NCI-H1436 (cell line): ENCODE data around the gene VLDLR.

Experiments
- DNase-seq: peaks from one replicate; lab custom pipeline; 2025; lab: John Stamatoyannopoulos, UW

VLDLR gene

DNA sequence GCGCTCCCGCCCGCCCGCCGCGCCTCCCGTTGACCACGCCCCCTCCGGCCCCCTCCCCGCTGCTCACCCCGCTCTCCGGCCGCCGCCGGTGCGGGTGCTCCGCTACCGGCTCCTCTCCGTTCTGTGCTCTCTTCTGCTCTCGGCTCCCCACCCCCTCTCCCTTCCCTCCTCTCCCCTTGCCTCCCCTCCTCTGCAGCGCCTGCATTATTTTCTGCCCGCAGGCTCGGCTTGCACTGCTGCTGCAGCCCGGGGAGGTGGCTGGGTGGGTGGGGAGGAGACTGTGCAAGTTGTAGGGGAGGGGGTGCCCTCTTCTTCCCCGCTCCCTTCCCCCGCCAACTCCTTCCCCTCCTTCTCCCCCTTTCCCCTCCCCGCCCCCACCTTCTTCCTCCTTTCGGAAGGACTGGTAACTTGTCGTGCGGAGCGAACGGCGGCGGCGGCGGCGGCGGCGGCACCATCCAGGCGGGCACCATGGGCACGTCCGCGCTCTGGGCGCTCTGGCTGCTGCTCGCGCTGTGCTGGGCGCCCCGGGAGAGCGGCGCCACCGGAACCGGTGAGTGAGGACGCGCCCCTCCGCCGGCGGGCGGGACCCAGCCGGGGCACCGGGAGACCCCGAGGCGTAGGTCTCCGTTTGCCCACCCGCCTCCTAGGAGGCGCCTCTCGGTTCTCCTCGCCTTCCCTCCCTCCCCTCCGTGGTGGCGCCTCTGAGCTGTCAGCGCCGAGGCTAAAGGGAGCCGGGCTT is at the start of gene VLDLR:
TSS of gene VLDLR (plus strand) at position 66 of the 739 bp plus-strand sequence. CDS start at position 469, 403 bp downstream.
- DNase-seq, result peak; percentile 77

DNA sequence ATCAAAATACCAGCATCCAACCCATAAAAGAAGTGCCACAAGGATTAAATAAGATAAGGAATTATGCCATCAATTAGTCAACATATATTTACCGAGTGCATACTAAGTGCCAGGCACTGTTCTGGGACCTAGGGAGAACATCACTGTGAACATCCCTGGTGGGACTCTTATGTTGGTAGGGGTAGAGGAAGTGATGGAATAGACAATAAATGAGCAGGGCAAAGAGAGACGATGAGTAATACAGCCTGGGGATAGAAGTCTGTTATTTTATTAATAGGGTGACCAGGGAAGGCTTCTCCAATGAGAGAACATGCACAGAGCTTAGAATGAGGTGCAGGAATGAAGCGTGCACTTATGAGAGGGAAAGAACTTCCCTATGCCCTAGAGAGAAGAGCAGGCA is 47.4 kb upstream of the VLDLR start:
- no peak for DNase-seq

DNA sequence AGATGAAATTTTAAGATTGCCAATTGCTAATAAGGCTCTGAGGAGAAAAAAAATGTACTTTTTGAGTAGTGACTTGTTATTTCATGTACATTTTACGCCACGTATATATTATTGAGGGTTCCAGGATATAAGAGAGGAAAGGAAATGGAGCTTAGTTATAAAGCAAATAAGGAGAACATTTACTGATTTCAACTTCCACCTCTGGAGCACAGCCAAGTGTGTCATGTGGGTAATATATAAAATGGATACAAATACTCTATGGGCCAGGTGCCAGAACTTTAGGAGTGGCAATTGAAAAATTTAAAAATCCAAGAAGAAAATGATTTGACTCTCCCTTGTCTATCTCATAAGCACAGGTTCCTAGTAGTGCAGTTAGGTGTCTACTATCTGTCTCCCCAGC is 45.0 kb upstream of the VLDLR start:
- DNase-seq, result peak; percentile 33

DNA sequence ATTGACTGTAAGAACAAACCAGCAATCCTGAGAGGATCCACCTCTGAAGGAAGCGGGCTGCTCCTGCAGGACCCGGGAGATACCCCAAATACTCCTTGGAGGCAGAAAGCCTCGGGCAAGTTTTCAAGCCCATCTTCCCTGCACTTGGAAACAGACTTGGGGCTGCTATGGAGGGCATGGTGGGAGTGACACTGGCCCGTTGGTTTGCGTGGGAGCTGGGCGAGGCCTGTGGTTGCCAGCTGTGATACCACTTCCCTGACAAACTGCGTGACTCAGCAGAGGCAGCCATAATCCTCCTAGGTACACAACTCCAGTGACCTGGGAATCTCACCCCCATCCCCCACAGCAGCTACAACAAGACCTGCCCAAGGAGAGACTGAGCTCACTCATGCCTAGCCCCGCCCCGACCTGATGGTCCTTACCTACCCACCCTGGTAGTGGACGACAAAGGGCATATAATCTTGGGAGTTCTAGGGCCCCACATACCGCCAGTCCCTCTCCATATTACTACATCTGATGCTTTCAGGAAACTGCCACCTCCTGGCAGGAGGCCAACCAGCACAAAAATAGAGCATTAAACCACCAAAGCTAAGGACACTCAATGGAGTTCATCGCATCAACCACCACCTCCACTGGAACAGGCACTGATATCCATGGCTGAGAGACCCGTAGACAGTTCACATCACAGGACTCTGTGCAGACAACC is 38.1 kb upstream of the VLDLR start:
- no peak for DNase-seq

DNA sequence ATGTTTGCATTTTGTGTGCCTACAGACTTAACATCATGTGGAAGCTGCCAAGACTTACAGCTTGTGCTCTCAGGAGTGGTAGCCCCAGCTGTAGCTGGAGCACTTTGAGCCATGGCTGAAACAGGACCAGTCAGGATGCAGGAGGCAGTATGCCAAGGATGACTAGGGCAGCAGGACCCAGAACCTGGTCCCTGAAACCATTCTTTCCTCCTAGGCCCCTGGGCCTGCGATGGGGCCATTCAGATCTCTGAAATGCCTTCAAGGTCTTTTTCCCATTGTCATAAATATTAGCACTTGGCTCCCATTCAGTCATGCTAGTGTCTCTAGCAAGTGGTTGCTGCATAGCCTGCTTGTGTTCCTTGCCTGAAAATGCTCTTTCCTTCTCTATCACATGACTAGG is 29.6 kb upstream of the VLDLR start:
- DNase-seq, result no peak

DNA sequence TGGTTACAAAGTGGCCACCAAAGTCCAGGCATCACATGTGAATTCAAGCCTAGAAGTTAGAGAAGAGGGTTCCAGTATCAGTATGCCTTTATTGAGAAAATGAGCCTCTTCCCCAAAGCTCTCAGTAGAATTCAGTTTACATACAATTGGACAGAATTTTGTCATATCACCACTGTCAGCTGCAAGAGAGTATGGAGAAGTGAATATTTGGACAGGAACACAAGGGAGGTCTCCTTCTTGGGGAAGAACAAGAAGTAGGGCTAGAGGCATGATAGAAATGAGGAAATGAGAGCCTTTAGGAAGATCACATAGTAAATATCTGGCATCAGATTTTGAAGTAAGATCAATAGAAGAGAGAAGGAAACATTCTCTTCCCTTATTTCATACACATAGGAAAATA is 27.8 kb upstream of the VLDLR start:
- no peak for DNase-seq

DNA sequence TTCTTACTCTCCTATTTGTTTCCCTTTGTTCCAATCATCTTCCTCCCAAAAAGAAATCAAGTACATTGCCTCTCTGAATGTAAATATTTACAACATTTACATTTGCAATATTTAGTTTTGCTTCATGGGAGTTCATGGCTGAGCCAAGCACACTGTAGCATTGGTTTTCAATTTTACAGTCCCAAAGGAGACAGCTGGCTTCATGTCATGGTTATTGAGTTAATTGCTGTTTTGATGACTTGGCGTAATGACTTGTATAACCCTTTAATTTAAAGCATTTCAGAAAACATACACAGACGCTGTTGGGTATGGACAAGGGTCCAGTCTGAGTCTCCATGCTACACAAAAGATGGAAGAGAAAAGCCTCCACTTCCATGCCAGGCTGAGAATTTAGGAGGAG is 25.6 kb upstream of the VLDLR start:
- DNase-seq, result peak; percentile 15

DNA sequence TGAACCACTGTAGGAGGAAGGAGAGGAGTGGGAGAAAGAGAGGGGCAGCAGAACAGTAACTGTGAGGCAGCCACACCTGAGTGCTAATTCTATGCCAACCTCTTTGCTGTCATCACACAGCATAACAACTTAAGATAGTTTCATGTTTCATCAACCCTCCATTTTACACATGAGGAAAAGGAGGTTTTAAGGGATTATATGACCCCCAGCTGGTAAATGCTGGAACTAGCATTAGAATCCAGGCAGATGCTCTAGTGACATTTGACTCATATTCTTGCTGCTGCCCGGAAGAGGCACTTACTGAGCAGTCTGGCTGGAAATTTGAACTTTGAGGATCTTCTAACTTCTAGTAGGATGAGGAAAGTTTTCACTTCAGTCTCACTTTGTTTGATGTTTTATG is 24.1 kb upstream of the VLDLR start:
- DNase-seq, result no peak

DNA sequence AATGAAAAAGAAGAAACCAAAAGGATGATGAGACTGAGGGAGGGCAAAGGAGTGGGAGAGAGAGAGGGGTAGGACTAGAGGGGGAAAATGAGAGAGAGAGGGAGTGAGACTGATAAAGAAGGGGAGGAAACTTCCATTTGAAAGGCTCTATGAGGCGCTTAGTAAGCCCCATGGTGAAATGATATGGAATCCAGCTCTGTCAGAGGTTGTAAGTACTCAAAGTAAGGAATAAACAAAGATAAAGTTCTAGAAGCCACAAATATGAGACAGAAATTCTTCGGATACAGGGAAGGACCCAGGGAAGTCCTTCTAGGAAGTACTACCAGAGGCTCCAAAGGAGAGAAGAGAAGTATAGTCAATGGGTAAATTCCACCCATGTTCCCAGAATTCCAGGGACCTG is 21.7 kb upstream of the VLDLR start:
- DNase-seq, result no peak

DNA sequence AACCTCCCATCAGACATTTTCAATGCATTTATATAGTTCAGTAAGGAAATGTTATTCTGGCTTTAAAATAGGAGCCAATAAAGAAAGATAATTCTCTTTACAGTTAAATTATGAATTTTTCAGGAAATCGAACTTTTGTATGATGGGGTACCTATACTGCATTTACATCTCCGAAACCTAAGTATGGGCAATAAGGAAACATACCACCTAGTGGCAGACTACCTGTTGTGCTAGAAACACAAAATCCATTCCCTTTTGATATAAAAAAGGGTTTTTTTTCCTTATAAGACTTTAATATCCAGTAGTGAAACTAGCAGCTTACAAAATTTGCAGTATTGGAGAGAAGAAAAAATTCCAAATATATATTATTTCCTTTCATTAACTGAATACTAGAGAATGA is 21.3 kb upstream of the VLDLR start:
- no peak for DNase-seq

DNA sequence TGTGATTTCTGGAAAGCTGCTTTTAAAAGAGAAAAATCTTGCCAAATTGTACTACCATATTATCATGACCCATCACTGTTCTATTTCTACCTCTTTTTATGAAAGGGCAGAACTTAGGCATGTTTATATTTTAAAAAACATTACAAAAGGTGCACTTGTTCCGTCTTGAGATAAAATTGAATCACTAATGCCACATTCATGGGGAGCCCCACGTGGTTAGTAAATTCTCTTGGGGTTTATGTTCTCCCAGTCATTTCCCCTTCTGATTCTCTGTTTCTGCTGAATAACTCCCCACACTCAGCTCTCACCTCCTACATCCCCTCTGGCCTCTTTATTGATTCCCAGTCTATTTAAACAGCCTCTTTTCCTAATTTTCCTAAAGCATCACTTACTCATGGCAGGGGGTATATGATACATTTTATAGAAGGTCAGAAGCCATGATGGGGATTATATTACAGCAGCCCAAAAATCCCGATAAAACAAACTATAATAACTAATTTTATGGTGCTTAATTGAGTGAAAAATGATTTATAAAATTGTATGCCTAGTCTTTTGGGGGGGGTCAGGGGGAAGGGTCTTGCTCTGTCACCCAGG is 19.7 kb upstream of the VLDLR start:
- no peak for DNase-seq

DNA sequence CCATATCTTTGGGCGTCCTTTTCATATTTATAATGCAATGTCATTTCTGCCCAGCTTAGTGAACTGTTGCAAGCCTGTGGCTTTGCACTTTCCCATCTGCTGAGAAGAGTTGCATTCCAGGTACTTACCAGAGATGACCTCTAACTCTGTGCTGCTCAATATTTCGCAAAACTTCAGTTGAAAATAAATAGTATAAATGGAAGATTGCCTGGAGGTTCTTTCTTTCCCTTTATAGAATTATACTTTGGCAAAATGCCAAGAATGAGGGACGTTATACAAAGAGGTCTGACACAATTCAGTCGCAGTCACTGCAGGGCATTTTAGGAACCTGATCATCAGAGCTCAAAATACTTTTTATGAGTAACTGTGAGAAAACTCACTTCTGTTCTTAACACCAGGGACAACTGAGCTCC is 18.9 kb upstream of the VLDLR start:
- DNase-seq, result no peak

DNA sequence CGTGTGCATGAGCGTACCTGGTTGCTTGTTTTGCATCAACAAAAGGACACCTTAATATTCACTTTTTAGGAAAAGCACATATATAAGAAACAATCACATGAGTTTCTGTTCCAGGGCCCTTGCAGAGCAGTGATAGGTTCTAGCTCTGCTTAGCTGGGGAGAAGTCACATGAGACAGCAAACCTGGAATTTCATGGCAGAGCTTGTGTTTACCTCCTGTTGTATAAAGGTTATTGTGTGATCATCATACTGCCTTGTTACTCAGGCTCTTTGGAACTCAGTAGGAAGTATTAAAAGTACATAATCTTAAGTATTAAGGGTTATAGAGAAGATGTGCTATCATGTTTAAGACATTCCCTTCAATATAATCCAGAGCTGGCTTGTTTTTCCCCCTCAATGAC is 18.0 kb upstream of the VLDLR start:
- no peak for DNase-seq

DNA sequence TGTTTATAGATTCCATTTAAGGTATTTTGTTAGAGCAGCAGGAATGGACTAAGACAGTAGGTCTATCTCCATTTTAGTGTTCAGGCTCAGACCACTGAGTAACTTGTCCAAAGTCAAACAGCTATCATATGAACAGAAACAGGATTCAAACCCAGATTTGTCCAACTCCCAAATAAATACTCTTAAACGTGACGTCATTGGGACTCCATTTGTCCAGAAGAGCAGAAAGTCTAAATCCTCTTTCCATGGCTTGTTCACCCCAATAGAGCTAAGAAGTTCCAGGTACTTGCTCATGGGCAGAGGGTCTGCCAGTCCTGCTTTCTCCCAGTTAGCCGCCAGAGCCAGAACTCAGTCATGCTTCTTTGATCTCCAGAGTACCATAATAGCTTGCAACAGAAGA is 16.3 kb upstream of the VLDLR start:
- no peak for DNase-seq

DNA sequence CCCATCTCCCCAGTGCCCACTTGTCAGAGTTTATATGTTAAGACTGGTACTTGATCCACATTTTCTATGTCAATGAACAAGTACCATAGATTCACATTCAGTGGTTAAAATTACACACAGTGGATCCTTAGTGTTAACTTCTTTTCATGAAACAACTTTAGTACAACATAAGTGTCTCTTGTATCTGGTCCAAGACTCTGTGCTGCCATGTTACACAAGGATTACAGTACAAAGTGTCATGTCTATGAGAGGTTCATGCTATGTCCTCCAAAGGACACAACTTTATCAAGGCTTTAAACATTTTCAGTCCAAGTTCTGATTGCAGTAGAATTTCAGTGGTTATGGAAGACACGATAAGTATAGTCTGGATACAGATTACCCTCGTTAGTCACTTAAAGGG is 13.3 kb upstream of the VLDLR start:
- DNase-seq, result no peak

DNA sequence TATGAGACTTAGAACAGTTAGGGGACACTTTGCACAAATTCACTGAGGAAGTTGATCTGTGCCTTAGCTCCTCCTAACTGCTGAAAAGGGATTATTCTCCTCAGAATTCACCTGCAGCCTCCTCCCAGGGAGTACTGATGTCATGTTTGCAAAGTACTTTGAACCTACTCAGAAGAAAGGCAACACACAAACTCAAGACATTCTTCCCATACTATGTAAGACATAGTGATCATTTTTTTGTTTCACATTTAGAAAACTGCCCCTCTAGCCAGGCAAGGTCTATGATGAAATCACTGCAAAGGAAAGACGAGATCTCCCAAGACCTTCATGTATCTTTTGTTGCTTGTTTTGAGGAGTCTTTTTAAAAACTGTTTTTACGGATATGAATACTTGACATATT is 10.6 kb upstream of the VLDLR start:
- no peak for DNase-seq

DNA sequence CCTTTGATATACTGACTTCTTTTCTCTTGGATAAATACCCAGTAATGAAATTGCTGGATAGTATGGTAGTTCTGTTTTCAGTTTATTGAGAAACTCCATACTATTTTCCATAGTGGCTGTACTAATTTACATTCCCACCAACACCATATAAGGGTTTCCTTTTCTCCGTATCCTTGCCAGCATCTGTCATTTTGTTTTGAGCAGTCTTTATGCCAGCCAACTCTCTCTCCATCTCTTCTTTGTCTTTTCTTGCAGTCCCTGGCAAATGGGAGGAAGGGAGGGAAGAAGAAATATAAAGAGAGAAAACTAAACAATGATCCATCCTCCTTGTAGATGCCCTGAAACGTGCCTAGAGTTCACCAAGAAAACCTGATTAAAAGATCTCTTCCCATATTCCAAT is 9.6 kb upstream of the VLDLR start:
- no peak for DNase-seq

DNA sequence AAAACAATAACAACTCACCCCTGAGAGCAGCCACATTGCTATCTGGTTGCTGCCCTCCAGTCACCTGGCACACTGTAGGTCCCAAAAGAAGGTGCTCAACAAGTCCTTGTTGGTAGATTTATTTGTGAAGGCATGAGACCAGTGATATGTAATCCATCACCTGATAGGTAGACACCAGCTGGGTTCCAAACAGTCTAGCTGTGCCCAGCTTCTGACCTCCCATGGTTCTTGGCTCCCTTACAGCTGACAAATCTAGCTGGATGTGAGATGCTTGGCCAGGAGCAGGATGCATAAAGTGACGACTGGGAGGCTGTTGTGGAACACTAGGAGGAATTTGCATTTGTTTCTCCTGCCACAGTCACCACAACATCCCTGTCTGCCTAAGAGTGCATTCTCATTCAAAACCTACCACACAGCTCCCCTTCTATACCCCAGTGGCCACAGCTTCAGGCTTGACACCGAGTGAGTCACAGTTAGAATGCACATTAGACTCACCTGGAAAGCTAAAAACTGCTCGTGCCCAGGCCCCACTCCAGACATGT is 7.8 kb upstream of the VLDLR start:
- DNase-seq, result no peak

DNA sequence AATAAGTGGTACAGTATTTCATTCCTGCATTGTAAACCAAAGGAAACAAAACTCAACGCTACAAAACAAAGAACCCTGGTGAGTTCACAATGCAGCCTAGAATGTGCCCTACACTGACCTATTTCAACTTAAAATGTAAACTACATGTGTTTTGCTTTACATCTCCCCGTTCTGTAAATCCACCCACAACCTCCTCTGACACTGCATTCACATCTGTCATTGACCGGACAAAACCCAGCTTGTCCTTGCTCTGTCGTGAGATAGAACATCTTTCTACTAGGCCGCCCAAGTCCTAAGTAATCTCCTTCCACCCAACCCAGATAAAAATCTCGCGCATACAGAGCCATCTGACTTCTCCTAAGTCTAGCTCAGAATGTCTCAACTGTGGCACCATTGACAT is 6.1 kb upstream of the VLDLR start:
- no peak for DNase-seq

DNA sequence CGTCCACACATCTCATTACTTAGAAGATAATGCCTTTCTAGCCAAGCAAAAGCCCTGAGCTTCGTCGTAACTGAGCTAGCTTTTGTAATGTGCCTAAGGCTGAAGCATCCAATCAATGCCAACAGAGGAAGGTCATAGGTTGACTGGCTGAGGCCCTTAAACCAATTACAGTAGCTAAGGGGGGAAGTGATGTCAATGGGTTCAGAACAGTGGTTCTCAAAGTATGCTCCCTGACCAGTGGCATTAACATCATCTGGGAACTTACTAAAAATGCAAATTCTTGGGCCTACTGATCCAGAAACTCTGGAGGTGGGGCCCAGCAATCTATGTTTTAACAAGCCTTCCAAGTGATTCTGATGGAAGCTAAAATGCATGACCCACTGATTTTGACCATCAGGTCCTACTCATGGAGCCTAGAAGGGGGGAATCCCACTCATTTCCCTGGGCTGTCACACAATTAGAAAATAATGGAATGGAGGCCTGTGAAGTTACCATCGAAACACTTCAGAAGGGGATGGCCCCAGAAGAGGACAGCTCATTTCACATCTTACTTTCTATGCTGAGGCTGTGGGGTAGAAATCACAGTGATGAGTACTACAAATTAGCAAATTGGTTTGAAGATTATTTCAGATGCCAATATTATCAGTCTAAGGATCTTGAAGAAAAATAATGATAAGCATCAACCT is 4.8 kb upstream of the VLDLR start:
- no peak for DNase-seq

DNA sequence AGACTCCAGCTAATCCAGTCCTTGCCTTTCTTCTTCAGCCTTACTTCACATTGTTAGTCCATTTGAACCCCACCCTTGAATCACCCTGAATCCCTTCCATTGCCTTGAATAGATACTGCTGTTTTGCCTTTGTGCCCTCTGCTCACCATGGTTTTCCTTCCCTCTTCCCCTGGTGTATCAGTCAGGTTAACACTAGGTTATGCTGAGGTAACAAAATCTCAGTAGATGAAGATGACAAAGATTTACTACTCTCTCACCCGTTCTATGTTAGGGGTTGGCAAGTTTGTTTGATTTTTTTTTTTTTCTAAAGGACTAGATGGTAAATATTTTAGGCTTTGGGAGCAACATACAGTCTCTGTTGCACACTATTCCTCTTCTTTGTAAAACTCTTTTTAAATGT is 3.3 kb upstream of the VLDLR start:
- no peak for DNase-seq

DNA sequence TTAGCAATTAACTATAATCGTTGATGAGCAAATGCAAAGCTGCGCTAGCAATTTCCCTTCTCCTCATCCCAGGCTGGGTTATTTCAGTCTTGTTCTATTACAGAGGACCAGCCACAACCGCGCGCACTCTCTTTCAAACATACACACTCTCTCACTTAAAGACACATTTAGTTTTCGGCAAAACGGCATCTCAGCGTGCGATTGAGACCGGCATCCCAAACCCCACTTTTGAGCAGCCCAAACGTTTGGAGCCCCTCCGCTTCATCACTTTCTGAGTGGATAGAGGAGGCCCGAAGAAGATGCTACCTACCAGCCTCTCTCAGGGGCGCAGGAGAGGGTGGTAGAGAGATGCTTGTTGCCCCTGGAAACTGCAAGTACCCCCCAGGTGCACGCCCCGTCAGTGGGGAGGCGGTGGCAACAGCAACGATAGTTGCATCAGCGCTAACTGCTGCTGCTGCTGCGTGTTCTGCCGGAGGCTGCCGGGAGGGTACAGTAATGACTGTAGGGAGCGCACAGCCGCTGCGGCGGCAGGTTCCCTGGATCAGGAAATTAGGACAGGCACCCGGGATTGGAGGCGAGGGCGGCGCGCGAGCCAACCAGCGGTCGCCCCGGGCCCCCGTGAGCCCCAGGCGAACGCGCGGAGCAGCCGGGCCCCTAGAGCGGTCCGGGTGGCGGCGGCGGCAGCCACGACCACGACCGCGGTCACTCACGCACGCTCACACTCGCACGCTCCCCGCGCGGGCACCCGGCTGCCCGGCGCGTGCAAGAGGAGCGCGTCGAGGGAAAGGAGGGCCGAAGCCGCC is 467 bp upstream of the VLDLR start:
- DNase-seq, result peak; percentile 85
